Upper lobe of right lung (tissue), 1 donor: Measurements from ENCODE around the gene VWA5A. TPM values are rescaled to one million over a fixed set of nuclear protein-coding genes. Genes with fewer than 3 reads are reported as not detected.
A peak's percentile ranks its signal among the peaks of the same experiment; 100 is the strongest.

ENCODE experiments used
- ATAC-seq: fragments of 200-7000 bp; cut with Tn5 transposase; one replicate; pipeline ENCODE4 v1.9.1; 2020; ENCODE audit warnings: mild to moderate bottlenecking, moderate library complexity
- DNase-seq: peaks from one replicate; pipeline ENCODE4 v3.0.0-alpha.2; 2020
- H3K27ac ChIP-seq: fragments of 200-600 bp; one replicate; pipeline ENCODE4 v1.8.0; 2022
- H3K27me3 ChIP-seq: fragments of 200-600 bp; one replicate; pipeline ENCODE4 v1.8.0; 2022; ENCODE audit warnings: mild to moderate bottlenecking
- H3K36me3 ChIP-seq: fragments of 200-600 bp; one replicate; pipeline ENCODE4 v1.8.0; 2022
- H3K4me1 ChIP-seq: fragments of 200-600 bp; one replicate; pipeline ENCODE4 v1.8.0; 2022
- H3K4me3 ChIP-seq: fragments of 200-600 bp; one replicate; pipeline ENCODE4 v1.8.0; 2022; ENCODE audit warnings: mild to moderate bottlenecking
- H3K9me3 ChIP-seq: fragments of 200-600 bp; one replicate; pipeline ENCODE4 v1.8.0; 2022
- intact Hi-C: fragments of 100-400 bp; cut with DNase I; formaldehyde crosslinking; loops from one replicate; pipeline ENCODE4 v1.11.0; 2022
- long read RNA-seq: library from polyadenylated mRNA; unstranded; transcript quantifications from one replicate; pipeline ENCODE4 v2.0.0, GENCODE V29; 2021
- total RNA-seq: library from RNA; stranded (reverse); fragmentation: NEBNext Ultra II Directional; extraction: Animal tissue kit (Norgen Biotek cat#: 25700); gene quantifications from one replicate; pipeline ENCODE4 v1.2.1, GENCODE V29; 2021
- TF ChIP-seq, protein P1 (sequence below): fragments of 200-600 bp; IDR thresholded peaks from one replicate; pipeline ENCODE4 v1.8.0; 2022; ENCODE audit warnings: antibody characterized with exemption
- donor health status: DM: no; HTN: yes; CAD: no; lungs with severe emphysema.

Gene VWA5A, protein sequence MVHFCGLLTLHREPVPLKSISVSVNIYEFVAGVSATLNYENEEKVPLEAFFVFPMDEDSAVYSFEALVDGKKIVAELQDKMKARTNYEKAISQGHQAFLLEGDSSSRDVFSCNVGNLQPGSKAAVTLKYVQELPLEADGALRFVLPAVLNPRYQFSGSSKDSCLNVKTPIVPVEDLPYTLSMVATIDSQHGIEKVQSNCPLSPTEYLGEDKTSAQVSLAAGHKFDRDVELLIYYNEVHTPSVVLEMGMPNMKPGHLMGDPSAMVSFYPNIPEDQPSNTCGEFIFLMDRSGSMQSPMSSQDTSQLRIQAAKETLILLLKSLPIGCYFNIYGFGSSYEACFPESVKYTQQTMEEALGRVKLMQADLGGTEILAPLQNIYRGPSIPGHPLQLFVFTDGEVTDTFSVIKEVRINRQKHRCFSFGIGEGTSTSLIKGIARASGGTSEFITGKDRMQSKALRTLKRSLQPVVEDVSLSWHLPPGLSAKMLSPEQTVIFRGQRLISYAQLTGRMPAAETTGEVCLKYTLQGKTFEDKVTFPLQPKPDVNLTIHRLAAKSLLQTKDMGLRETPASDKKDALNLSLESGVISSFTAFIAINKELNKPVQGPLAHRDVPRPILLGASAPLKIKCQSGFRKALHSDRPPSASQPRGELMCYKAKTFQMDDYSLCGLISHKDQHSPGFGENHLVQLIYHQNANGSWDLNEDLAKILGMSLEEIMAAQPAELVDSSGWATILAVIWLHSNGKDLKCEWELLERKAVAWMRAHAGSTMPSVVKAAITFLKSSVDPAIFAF
- total RNA-seq: 42.0 TPM
- long read RNA-seq, full-length matches to known transcripts: 65 of 119 reads
- long read RNA-seq, partial matches to known transcripts: 42 of 119 reads
- long read RNA-seq, other reads (novel, unspliced or antisense): 12 of 119 reads

DNA sequence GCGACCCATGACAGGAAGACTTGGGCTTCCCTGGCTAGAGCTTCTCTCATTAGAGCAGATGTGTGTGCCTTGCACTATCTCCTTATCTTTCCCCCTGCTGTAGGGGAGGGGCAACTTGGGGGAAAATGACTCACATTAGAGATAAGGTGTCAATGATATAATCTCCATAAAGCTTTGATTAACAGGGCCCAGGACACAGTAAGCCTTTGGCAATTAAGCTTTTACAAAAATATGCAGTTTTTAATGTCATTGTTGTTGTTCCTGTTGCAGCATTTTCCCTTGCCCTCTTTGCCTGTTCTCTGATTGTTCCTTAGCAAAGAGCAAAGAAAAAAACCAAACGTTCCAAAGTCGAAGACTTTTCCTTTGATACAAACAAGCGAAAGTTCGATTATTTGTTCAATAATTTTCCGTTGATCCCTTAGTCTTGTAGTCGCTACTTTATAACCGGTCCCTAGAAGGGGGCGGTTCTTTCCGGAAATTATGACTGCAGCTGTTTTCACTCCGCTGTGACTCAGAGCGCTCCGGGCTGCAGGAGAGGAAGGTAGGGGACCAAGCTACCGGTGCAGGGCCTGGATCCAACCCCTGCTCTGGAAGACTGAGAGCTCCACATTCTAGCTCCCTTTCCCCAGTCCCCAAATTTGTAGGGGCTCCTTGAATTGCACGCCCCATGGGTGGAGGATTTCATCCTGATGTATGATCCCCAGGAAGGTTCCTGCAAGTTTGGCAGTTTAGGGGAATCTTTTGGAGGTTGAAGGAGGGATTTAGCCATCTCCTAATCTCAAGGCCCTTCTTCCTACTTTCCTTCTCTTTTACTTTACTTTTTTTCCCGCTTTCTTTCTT lies at the start of gene VWA5A:
Gene VWA5A, plus strand, starts transcription at position 509 of the 840 bp plus-strand sequence. CDS start 2,062 bp downstream, outside the sequence.
- intact Hi-C loops: no loop called here
- ATAC-seq: peak; percentile 96
- Histone ChIP-seq H3K36me3 (peaks cover 24% of the 10 kb centered on the region), H3K27me3 (no peaks in the 10 kb centered on the region), H3K27ac (peak within 1 kb of the TSS; percentile 72), H3K4me3 (peak within 1 kb of the TSS; percentile 72), H3K9me3 (no peaks in the 10 kb centered on the region), H3K4me1 (peaks cover 16% of the 10 kb centered on the region)
- TF ChIP-seq, protein P1, sequence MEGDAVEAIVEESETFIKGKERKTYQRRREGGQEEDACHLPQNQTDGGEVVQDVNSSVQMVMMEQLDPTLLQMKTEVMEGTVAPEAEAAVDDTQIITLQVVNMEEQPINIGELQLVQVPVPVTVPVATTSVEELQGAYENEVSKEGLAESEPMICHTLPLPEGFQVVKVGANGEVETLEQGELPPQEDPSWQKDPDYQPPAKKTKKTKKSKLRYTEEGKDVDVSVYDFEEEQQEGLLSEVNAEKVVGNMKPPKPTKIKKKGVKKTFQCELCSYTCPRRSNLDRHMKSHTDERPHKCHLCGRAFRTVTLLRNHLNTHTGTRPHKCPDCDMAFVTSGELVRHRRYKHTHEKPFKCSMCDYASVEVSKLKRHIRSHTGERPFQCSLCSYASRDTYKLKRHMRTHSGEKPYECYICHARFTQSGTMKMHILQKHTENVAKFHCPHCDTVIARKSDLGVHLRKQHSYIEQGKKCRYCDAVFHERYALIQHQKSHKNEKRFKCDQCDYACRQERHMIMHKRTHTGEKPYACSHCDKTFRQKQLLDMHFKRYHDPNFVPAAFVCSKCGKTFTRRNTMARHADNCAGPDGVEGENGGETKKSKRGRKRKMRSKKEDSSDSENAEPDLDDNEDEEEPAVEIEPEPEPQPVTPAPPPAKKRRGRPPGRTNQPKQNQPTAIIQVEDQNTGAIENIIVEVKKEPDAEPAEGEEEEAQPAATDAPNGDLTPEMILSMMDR: no peak
- DNase-seq: peak; percentile 84

DNA sequence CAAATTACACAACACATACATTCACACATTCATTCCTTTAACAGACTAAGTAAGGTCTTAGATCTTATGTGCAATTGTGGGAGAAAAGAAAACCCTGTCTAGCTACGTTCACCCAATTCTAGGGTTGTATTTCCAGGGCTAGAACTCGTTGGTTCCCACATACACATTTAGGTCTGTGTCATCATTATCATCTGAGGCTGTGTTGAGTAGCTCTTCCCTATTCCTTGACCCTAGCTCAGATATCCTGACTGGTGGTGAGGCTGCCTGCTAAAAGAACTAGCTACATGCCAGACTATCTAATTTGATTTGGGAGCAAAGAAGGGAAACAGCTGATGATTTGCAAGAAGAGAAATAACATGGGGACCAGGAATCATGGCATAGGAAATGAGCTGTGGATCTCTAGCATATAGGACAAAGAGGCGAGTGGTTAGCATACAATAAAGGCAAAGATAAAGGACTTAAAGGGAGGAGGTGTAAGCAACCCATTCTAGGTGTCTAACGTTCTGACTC lies 46.6 kb upstream of the VWA5A start:
- H3K36me3 ChIP-seq: no peaks in the 10 kb centered on the region
- DNase-seq (no peak), ATAC-seq (peak; percentile 38)
- H3K4me1 ChIP-seq: peaks cover 19% of the 10 kb centered on the region
- H3K4me3 ChIP-seq: no peak overlapping the region
- TF ChIP-seq, protein P1: no peak
- intact Hi-C loops: no loop called here
- peaks cover 23% of the 10 kb centered on the region for H3K27me3 ChIP-seq
- H3K9me3 ChIP-seq: no peaks in the 10 kb centered on the region
- H3K27ac ChIP-seq: no peak overlapping the region

DNA sequence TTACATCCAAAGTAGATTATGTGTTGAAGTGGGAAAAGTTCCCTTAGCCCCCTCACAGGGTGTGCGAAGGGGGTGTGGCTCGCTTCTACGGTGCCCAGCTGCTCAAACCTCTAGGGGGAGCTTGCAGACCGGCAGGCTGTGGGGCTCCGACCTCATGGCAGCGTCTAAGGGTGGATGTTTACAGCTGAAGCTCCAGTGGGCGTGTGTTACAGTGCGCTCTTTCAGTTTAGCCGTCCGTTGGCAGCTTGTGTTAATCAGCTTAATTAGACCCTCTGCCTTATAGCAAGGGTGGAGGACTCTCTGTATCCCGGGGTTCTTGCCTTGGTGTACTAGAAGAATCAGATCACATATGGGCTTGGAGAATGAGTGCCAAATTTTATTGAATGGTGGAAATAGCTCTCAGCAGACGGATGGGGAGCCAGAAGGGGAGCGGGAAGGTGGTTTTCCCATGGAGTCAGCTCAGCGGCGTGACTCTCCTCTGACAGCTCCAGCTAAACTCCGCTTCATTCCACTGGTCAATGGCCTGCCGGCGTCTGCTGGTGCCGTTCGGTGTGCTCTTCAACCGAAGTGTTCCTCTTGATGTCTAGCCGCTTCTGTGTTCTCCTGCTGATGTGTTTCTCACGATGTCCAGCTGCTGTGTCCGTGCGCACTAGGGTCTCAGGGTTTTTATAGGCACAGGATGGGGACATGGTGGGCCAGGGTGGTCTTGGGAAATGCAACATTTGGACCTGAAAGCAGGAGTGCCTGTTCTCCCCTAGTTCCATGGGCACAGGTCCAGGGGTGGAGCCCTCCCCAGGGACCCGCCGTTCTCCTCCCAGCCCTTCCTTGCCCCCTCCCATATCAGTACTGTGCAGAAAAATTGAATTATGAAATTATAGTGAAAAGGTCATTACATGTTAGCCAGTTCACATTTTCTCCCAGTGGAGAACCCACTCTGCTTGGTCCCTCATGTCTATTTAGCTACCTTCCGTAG lies 45.5 kb upstream of the VWA5A start:
- Histone ChIP-seq H3K9me3 (no peaks in the 10 kb centered on the region), H3K36me3 (no peaks in the 10 kb centered on the region), H3K27ac (no peak overlapping the region), H3K4me1 (peaks cover 19% of the 10 kb centered on the region), H3K4me3 (peak overlapping the region; percentile 17), H3K27me3 (peaks cover 23% of the 10 kb centered on the region)
- DNase-seq (peak; percentile 75), ATAC-seq (peak; percentile 86)
- intact Hi-C loops: no loop called here
- TF ChIP-seq, protein P1: peak; percentile 41

DNA sequence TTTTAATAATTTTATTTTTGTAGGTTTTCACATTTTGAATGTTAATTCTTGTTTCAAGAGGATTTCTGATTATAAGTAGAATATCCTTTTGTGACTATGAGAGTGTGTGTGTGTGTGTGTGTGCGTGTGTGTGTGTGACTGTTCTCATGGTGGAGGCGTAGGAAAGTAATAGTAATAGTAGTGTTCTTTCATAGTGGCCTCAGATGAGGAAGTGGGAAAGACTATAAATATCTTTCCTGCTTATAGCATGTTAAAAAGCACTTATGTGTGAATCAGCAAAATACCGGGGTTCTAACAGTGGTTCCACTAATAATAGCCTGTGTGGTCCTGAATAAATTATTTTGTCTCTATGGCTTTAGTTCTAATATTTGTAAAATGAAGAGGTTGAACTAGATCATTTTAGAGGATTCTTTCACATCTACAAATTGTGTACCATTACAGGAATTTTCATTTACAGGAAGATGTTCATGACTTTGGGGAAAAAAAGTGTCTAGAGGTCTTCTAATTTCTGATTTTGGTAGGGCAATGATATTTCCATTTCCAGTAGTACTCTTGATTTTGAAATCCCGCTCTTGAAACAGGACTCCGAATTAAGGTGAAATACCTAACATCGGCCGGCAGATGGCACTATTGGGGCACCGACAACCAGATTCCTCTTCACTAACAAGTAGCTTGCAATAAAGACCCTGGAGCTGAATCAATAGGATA lies 44.2 kb upstream of the VWA5A start:
- Histone ChIP-seq H3K4me1 (peaks cover 22% of the 10 kb centered on the region), H3K4me3 (no peak overlapping the region), H3K27ac (no peak overlapping the region), H3K27me3 (peaks cover 31% of the 10 kb centered on the region), H3K9me3 (no peaks in the 10 kb centered on the region), H3K36me3 (no peaks in the 10 kb centered on the region)
- peak; percentile 78 for ATAC-seq
- intact Hi-C loops: no loop called here
- TF ChIP-seq, protein P1: peak; percentile 76
- peak; percentile 81 for DNase-seq
